ENCODE measurements around the gene CDK16.

DNA sequence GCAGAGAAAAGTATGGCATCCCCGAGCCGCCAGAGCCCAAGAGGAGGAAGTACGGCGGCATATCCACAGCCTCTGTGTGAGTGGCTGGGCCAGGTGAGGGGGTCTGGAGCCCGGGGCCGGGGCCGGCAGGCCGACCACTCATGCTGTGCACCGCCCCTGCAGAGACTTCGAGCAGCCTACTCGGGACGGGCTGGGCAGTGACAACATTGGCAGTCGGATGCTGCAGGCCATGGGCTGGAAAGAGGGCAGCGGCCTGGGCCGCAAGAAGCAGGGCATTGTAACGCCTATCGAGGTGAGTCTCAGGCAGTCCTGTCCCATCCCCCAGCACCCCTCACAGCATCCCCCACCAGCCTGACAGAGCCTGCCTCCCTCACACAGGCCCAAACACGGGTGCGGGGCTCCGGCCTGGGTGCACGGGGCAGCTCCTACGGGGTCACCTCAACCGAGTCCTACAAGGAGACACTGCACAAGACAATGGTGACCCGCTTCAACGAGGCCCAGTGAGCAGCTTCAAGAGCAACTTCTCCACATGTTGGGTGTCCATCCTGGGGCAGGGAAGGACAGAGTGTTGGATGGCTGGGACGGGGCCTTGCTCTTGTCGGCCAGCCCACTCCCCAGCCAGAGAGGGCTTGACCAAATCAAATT, 32.3 kb upstream of the CDK16 start:
- TF ChIP-seq POLR2AphosphoS5 (IDR thresholded peaks at IDR 0.05; ENCODE audit: low read depth, low read length) (no peak), CTCF (IDR thresholded peaks at IDR 0.05) (no peak), MAX (IDR thresholded peaks at IDR 0.05; ENCODE audit: low read depth) (no peak), TAF1 (IDR thresholded peaks at IDR 0.05; ENCODE audit: borderline replicate concordance, low read depth, low read length) (no peak), TCF12 (IDR thresholded peaks at IDR 0.05) (no peak), CHD2 (IDR thresholded peaks at IDR 0.05; ENCODE audit: low read length, partially characterized antibody) (no peak), NRF1 (IDR thresholded peaks at IDR 0.05; ENCODE audit: low read depth, low read length) (no peak), SIN3A (IDR thresholded peaks at IDR 0.05; ENCODE audit: borderline replicate concordance, low read depth, low read length) (no peak), FOXM1 (IDR thresholded peaks at IDR 0.05; ENCODE audit: low read depth) (no peak), MXI1 (IDR thresholded peaks at IDR 0.05; ENCODE audit: low read depth, low read length) (no peak), YY1 (IDR thresholded peaks at IDR 0.05; ENCODE audit: low read depth) (no peak), RFX5 (IDR thresholded peaks at IDR 0.05; ENCODE audit: low read length) (no peak)
- TF ChIP-seq, protein P1, sequence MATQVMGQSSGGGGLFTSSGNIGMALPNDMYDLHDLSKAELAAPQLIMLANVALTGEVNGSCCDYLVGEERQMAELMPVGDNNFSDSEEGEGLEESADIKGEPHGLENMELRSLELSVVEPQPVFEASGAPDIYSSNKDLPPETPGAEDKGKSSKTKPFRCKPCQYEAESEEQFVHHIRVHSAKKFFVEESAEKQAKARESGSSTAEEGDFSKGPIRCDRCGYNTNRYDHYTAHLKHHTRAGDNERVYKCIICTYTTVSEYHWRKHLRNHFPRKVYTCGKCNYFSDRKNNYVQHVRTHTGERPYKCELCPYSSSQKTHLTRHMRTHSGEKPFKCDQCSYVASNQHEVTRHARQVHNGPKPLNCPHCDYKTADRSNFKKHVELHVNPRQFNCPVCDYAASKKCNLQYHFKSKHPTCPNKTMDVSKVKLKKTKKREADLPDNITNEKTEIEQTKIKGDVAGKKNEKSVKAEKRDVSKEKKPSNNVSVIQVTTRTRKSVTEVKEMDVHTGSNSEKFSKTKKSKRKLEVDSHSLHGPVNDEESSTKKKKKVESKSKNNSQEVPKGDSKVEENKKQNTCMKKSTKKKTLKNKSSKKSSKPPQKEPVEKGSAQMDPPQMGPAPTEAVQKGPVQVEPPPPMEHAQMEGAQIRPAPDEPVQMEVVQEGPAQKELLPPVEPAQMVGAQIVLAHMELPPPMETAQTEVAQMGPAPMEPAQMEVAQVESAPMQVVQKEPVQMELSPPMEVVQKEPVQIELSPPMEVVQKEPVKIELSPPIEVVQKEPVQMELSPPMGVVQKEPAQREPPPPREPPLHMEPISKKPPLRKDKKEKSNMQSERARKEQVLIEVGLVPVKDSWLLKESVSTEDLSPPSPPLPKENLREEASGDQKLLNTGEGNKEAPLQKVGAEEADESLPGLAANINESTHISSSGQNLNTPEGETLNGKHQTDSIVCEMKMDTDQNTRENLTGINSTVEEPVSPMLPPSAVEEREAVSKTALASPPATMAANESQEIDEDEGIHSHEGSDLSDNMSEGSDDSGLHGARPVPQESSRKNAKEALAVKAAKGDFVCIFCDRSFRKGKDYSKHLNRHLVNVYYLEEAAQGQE (IDR thresholded peaks at IDR 0.05; ENCODE audit: low read depth, low read length): no peak
- TF ChIP-seq, protein P2, sequence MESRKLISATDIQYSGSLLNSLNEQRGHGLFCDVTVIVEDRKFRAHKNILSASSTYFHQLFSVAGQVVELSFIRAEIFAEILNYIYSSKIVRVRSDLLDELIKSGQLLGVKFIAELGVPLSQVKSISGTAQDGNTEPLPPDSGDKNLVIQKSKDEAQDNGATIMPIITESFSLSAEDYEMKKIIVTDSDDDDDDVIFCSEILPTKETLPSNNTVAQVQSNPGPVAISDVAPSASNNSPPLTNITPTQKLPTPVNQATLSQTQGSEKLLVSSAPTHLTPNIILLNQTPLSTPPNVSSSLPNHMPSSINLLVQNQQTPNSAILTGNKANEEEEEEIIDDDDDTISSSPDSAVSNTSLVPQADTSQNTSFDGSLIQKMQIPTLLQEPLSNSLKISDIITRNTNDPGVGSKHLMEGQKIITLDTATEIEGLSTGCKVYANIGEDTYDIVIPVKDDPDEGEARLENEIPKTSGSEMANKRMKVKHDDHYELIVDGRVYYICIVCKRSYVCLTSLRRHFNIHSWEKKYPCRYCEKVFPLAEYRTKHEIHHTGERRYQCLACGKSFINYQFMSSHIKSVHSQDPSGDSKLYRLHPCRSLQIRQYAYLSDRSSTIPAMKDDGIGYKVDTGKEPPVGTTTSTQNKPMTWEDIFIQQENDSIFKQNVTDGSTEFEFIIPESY (IDR thresholded peaks at IDR 0.05; ENCODE audit: borderline replicate concordance, low read depth): no peak

Data from SK-N-SH (cell line).